NOMO-1 treated with dmso at 0.1 percent for 144 hours (cell line): ENCODE data around the gene PON3.

Source experiments
- DNase-seq: peaks from one replicate; lab custom pipeline; 2025; ENCODE audit not compliant: unreplicated experiment; lab: John Stamatoyannopoulos, UW

PON3 gene

GRCh38 chr7:95396136-95397032, at the start of gene PON3:
Gene PON3, minus strand, starts transcription at chr7:95396375. Its CDS starts 25 bp downstream, at chr7:95396350.
- no peak for DNase-seq

GRCh38 chr7:95444796-95445195, 48.6 kb upstream of the PON3 start:
- DNase-seq: no peak

GRCh38 chr7:95441042-95441823, 45.1 kb upstream of the PON3 start:
- DNase-seq: no peak

GRCh38 chr7:95440394-95441038, 44.3 kb upstream of the PON3 start:
- no peak for DNase-seq

GRCh38 chr7:95436407-95436806, 40.2 kb upstream of the PON3 start:
- no peak for DNase-seq

GRCh38 chr7:95435422-95435780, 39.2 kb upstream of the PON3 start:
- DNase-seq: no peak

GRCh38 chr7:95434557-95435421, 38.6 kb upstream of the PON3 start, which contains the start of gene PON2:
Gene PON2, minus strand, starts transcription at chr7:95435028. Its CDS starts 77 bp downstream, at chr7:95434951.
- DNase-seq: peak; percentile 97

GRCh38 chr7:95433952-95434556, 37.9 kb upstream of the PON3 start:
- no peak for DNase-seq

- DNase-seq: no peak
Measured at GRCh38 chr7:95433129-95433528, 37.0 kb upstream of the PON3 start.

GRCh38 chr7:95432606-95433005, 36.4 kb upstream of the PON3 start:
- DNase-seq: no peak

- no peak for DNase-seq
Measured at GRCh38 chr7:95430864-95431263, 34.7 kb upstream of the PON3 start.

- no peak for DNase-seq
Measured at GRCh38 chr7:95429241-95429990, 33.2 kb upstream of the PON3 start.

- no peak for DNase-seq
Measured at GRCh38 chr7:95427914-95428516, 31.8 kb upstream of the PON3 start.

GRCh38 chr7:95427166-95427565, 31.0 kb upstream of the PON3 start:
- DNase-seq: no peak

- DNase-seq: no peak
Measured at GRCh38 chr7:95425694-95426093, 29.5 kb upstream of the PON3 start.

- no peak for DNase-seq
Measured at GRCh38 chr7:95424716-95425115, 28.5 kb upstream of the PON3 start.

GRCh38 chr7:95421847-95422444, 25.8 kb upstream of the PON3 start:
- no peak for DNase-seq

GRCh38 chr7:95421000-95421846, 25.0 kb upstream of the PON3 start:
- no peak for DNase-seq
